NCI-H1436 treated with DMSO at 0.1 percent for 48 hours (cell line): ENCODE measurements around the gene GAS6.
"Not testable (repeated sequence)": the region's sequence is repeated elsewhere in the genome, so short reads cannot be mapped to it uniquely, and the experiment has no call there.

Experiments
- DNase-seq: peaks from one replicate; lab custom pipeline; 2025; lab: John Stamatoyannopoulos, UW

The GAS6 gene

DNA sequence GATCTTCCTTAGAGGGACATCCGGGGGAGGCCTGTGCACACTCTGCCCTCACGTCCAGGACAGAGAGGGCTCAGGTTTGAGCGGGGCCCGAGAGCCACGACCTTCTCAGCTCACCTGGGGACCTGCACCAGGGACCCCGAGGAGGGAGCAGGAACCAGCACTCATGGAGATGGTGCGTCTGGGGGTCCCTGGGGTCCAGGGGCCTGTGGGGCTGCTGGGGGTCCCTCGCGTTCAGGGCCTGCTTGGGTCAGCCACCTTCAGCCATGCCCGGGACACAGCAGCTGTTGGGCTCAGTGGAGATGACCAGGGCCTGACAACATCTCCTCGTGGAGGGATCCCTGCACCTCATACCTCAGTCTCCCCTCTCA, 57.8 kb downstream of the GAS6 start:
- no peak for DNase-seq

- DNase-seq = no peak
These were observed 58.3 kb downstream of the GAS6 start for GRCh38 chr13:113805431-113806103.

GRCh38 chr13:113804703-113805430, 59.0 kb downstream of the GAS6 start:
- no peak for DNase-seq

DNA sequence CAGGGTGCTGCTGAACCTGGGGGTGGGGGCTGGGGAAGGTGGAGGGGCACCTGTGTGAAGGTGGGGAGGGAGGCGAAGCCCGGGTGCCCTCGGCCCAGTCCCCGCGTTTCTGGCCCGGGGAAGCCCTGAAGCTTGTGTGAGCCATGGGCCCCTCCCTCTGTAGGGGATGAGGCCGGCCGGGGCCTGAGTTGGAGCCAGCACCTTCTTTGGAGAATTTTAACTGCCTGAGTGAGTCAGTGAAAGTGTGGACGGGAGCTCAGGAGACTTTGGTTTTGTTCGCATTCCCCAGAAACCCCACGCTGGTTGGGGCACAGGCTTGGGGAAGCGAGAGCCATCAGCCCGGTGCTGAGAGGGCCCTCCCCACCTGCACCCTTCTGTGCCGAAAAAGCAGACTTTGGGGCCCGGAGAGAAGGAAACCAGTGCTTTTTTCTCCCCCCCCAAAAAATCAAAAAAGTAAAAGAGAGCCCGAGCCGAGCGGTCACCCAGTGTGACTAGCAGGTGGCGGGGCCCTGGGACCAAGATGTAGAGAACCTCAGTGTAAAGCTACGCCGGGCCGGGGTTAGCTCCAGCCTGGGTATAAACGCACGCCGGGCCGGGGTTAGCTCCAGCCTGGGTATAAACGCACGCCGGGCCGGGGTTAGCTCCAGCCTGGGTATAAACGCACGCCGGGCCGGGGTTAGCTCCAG, 59.7 kb downstream of the GAS6 start:
- no peak for DNase-seq

DNA sequence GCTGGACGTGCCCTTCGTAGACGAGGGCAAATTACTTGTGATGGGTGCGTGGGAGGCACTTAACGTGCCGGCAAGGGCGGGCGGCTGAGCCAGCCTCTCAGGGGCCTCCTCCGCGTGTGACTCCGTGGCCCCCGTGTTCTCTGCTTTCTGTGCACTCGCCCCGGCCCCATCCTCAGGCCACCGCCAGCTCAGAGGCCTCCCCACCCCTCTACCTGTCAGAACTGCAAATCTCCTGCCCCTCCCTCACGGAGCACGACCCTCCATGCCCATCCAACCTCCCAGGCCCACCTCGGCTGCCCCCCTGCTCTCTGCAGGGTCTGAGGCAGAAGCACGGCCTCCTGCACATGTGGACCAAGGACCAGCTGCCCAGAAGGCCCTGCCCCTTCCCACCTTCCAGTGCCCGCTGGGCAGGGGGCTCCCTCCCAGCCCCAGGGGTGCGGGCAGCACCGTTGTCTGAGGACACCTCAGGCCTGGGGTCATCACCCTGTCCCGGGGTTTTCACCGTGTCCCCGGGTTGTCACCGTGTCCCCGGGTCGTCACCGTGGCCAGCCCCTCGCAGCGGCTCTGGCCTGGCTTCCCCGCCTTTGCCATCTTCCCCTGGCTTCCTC, 60.4 kb downstream of the GAS6 start:
- DNase-seq = no peak

DNA sequence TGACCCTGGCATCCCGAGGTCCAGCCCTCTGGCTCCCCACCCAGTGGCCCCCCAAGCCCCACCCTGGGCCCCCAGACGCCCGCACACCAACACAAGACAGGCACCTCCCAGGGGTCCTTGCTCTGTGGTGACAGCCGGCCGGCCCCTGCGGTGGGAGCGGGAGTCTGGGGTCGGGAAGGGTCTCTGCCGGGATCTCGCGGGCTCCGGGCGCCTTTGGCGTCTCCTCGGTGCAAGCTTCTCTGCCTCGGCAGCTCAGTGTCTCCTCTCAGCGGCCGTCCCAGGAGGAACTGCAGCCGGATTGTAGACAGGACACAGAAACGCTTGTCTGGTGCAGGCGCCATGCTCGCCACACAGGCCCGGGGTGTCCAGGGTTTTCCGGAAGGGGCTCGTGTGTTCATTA, 61.1 kb downstream of the GAS6 start:
- DNase-seq = no peak

GRCh38 chr13:113802090-113802531, 61.8 kb downstream of the GAS6 start:
- DNase-seq = no peak

GRCh38 chr13:113801289-113801961, 62.5 kb downstream of the GAS6 start:
- no peak for DNase-seq

DNA sequence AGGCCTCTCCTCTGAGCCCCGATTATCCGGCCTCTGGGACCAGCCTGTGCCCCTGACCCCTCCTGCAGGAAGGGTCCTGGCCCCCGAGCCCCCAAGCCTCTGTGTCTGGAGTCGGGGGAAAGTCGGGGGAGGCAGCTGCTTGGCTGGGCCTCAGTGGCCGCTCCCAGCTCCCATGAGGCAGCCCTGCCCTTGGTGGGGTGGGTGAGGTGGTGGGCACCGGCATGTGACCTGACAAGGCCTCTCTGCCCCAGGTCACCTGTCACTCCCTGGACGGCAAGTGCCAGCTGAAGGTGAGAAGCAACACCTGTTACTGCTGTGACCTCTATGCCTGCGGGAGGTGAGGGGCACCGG, 63.3 kb downstream of the GAS6 start:
- no peak for DNase-seq

- DNase-seq = no peak
These were observed 65.6 kb downstream of the GAS6 start for GRCh38 chr13:113798200-113798811.

- no peak for DNase-seq
These were observed 66.8 kb downstream of the GAS6 start for GRCh38 chr13:113796964-113797676.

GRCh38 chr13:113796211-113796963, 67.5 kb downstream of the GAS6 start:
- no peak for DNase-seq

- not testable (repeated sequence) for DNase-seq
These were observed 68.5 kb downstream of the GAS6 start for GRCh38 chr13:113795362-113795761.

GRCh38 chr13:113794764-113795173, 69.1 kb downstream of the GAS6 start:
- DNase-seq = no peak

DNA sequence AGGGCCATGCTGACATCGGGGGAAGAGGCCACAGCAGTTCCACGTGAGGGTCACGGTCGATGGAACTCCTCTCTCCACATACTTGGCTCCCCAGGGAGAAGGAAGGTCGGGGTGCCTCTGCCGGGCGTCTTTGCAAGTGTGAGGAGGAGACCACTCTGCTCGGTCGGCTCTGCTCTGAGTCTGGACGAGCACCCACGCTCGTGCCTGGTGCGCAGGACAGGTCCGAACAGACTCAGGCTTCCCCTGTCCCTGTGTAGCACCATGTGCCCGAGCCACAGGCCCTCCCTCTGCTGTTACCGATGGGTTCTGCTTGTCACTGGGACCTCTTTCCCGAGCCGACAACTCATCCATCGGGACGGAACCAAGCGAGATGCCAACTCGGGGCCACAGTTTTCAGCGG, 69.8 kb downstream of the GAS6 start:
- no peak for DNase-seq

GRCh38 chr13:113793718-113794085, 70.2 kb downstream of the GAS6 start:
- no peak for DNase-seq

GRCh38 chr13:113792886-113793717, 70.8 kb downstream of the GAS6 start:
- DNase-seq = no peak

- DNase-seq = no peak
These were observed 71.6 kb downstream of the GAS6 start for GRCh38 chr13:113792236-113792770.

DNA sequence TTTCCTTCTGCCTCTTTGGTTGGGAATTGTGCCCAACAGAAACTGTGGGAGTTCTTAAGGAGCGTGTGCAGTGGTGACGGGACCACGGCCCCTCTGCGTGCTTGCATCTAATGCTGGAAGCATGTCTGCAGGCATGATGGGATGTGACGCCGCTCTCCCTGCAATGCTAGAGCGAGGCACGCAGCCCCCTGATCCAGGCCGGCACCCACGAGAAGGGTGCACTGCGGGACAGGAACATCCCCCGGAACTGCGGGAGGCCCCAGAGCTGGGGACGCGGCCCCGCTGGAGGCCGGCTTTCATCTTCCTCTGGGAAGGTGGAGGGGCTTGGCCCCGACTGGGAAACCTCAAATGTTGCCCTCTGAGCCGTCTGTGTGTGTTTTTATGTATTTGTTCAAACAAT, 72.1 kb downstream of the GAS6 start:
- DNase-seq = no peak
